GM21619 (cell line): ENCODE measurements around the gene RAX2.
"Not testable (repeated sequence)": the region's sequence is repeated elsewhere in the genome, so short reads cannot be mapped to it uniquely, and the experiment has no call there.

Experiments
- ATAC-seq: cut with Tn5 transposase; IDR thresholded peaks from one replicate; pipeline ENCODE4 v1.9.1; 2021; ENCODE audit not compliant: unreplicated experiment

Gene RAX2

DNA sequence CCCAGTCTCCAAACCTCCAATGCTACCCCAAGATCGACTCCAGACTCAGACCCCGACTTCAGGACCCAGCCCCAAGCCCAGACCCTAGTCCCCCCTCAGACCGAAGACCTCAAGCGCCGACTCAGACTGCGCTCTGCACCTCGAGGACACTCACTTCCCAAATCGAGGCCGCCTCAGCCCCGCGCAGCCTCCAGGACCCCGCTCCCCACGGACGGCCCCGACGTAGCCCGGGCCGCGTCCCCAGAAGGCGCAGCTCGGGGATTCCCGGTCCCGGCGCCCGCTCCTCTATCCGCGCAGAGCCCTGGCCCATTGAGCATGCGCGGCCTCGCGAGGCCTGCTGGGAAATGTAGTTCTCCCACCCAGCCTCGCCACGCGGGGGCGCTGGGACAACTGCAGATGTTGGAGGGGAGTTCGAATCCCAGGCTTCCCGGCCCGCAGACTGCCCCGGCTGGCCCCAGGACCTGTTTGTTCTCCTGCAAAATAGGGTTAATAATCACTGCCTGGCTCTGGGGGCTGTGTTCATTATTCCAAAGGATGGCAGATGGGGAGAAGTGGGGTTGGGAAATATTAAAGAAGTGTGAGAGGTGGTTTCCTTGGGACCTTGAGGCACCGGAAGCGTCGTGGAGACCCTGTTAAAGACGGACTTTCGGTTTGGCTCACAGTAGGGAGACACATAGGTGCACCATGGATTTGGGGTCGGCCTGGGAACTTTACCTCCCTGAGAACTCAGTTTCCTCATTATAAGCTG, 10.5 kb downstream of the RAX2 start, which contains the start of gene APBA3:
Gene APBA3, minus strand, starts transcription at position 311 of the 748 bp plus-strand sequence. CDS start 1,428 bp downstream, outside the sequence.
- ATAC-seq, result peak; percentile 38

DNA sequence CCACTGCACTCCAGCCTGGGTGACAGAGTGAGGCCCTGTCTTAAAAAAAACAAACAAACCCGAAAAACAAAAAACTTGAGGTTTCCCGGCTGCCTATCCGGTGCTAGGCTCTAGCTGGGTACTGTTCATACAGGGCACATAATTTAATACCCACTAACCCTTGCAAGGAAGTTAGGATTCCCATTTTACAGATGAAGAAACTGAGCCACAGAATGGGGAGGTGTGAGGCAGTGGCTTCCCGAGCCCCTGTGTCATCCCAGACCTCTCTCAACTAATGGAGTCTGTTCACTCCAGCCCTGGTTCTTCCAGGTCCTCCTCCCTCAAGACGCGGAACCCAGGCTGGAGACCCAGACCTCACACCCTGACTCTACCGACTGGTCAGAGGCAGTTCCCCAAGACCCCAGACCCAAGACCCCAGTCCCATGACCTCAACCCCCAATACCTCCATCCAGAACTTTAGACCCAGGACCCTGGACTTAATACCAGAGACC, 11.1 kb downstream of the RAX2 start:
- no peak for ATAC-seq

DNA sequence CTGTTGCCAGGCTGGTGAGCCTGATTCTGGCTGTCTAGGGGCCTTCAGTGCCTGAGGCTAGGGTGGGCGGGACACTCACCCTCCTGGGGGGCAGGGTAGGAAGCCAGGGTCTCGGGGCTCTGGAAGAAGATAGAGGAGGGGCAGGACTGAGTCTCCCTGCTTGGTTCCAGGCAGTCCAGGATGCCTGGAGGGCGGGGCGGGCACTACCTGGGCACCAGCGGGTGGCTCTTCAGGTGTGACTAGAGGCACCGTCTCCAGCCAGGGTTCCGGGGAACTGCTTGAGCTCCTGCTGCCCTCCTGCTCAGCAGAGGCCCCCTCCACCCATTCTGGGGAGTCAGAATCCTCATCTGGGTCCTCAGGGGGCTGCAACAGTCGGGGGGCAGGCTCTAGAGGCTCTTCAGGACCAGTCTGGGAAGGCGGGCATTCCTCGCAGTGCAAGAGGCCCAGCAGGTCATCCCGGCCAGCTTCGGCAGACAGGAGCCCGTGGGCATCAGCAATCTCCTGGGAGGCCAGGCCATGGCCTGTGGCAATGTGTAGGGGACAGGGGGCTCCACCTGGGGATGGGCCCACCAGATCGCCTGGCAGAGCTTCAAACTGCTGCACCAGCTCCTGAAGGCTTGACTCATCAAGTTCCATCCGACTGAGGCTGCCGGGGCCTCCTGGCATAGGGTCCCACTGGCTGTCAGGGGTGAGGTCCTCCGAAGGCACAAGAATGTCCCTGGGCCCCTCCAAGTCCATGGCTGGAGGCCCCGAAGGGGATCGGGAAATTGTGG, 12.4 kb downstream of the RAX2 start:
- ATAC-seq, result no peak

DNA sequence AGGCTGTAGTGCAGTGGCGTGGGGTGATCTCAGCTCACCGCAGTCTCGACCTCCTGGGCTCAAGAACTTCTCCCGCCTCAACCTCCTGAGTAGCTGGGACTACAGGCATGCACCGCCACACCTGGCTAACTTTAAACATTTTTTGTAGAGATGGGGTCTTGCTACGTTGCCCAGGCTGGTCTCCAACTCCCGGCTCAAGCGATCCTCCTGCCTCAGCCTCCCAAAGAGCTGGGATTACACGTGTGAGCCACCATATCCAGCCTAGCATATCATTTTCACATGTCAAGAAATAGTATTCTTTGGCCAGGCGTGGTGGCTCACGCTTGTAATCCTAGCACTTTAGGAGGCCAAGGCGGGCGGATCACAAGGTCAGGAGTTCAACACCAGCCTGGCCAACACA, 13.7 kb downstream of the RAX2 start:
- not testable (repeated sequence) for ATAC-seq

DNA sequence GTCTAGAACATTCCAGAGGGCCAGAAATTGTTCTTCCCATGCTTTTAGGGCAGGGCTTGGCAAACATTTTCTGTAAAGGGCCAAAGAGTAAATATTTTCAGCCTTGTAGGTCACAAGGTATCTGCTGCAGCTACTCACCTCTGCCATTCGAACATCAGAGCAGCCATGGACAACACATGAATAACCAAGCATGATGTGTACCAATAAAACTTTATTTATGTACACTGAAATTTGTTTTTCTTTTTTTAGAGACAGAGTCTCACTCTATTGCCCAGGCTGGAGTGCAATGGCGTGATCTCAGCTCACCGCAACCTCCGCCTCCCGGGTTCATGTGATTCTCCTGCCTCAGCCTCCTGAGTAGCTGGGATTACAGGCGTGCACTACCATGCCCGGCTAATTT, 14.3 kb downstream of the RAX2 start:
- ATAC-seq, result not testable (repeated sequence)

DNA sequence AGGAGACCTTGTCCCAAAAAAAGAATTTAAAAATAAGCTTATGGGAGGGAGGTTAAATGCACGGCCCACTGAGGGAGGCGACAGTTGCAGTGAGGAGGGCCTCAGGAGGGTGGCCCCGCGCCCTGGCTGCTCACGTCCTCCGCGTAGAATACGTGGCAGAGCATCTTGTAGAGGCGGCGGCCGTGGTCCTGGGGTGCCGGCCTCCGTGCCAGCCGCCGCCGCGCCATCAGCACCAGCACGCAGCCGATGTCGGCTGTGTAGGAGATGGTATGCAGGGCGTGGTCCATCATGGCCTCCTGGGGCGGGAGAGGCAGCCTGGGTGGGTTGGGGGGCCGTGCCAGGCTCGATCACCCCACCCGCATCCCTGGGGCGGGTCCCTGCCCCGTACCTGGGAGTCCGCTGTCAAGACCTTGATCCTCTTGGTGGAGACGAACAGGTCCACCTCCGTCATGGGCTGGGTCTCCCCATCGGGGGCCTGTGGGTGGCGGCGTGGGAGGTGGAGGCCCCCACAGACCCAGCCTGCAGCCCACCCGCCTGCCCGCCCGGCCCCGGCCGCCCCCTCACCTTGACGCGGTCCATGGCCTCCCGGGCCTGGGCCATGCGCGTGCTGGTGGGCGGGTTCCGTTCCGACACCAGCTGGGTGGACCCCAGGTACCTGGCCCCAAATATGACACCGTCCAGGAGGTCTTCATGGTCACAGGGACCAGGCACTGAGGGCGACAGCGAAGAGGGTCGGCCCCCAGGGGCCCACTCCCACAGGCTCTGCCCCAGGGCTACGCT, 18.2 kb downstream of the RAX2 start:
- no peak for ATAC-seq

DNA sequence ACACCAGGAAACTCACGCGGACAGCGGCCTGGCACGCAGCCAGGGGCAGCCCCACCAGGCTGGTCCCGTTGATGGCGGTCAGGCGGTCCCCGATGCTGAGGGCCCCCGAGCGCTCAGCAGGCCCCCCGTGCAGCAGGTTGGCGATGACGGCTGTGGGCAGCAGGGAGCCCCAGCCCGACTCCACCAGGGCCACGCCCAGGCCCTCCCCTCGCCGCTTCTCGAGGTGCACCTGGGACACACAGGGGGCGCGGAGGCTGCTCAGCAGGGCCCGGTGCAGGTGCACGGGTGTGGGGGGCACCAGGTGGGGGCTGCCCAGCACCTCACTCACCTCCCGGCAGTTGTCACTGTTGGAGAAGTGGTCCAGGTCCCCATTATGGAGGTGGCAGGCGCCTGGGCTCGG, 19.5 kb downstream of the RAX2 start:
- ATAC-seq, result no peak

DNA sequence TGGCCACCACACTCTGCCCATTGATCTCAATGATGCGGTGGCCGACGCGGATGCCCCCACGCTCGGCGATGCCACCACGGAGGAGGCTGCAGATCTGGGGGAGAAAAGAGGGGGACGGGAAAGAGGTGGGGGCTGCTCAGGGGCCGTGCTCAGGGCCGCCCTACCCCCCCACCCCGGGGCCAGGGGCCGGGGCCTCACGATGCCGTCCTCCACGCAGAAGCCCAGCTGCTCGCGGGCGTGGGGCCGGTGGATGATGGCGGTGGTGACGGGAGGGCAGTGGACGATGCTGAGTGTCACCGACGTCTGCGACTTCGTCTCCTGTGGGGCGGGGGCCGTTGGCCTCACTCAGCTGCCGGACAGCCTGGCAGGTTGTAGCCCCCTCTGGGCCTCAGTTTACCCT, 20.8 kb downstream of the RAX2 start:
- ATAC-seq, result no peak

DNA sequence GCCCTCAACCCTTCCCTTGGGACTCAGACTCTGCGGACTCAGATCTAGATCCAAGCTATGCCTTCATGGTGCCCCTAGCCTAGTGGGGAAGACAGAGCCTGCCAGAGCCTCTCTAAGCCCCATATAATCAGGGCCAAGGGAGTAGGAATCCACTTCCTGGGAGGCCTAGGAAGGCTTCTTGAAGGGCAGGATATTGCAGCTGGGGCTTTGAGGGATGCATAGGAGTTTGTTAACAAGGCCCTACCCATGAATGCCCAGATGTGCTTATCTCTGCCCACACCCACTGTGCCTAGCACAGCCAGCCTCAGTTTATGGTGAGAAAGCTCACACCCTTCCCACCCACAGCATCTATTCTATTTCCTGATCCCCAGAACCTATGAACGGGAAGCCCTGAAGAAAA, 21.8 kb downstream of the RAX2 start:
- ATAC-seq, result no peak

DNA sequence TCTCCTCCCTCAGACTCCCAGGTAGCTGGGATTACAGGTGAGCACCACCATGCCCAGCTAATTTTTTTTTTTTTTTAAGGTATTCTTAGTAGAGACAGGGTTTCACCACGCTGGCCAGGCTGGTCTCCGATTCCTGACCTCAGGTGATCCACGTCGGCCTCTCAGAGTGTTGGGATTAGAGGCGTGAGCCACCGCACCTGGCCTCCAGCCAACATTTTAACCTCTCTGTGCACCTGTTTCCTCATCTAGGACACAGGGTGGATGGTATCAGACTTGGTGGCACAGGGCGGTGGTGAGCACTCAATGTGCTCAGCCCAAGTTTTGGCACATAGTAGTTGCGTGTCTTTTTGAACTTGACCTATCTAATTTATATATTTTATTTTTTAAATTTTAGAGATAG, 23.1 kb downstream of the RAX2 start:
- ATAC-seq, result no peak

DNA sequence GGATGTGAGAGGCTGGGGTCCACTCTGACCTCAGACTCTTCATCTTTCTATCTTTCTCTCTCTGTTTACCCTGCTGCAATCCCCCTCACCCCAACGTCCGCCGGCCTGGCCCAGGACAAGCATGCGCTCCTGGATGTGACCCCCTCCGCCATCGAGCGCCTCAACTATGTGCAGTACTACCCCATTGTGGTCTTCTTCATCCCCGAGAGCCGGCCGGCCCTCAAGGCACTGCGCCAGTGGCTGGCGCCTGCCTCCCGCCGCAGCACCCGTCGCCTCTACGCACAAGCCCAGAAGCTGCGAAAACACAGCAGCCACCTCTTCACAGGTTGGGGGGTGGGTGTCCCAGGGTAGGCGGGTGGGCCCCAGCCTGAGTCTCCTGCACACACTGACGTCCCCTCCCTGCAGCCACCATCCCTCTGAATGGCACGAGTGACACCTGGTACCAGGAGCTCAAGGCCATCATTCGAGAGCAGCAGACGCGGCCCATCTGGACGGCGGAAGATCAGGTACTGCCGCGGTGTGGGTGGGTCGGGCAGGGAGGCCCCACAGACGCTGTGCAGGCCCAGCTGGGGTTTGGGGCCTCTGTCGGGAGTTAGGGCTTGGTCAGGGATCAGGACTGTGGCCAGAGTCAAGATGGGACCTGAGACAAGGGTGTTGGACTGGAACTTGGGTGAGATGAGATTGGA, 25.5 kb downstream of the RAX2 start:
- no peak for ATAC-seq

DNA sequence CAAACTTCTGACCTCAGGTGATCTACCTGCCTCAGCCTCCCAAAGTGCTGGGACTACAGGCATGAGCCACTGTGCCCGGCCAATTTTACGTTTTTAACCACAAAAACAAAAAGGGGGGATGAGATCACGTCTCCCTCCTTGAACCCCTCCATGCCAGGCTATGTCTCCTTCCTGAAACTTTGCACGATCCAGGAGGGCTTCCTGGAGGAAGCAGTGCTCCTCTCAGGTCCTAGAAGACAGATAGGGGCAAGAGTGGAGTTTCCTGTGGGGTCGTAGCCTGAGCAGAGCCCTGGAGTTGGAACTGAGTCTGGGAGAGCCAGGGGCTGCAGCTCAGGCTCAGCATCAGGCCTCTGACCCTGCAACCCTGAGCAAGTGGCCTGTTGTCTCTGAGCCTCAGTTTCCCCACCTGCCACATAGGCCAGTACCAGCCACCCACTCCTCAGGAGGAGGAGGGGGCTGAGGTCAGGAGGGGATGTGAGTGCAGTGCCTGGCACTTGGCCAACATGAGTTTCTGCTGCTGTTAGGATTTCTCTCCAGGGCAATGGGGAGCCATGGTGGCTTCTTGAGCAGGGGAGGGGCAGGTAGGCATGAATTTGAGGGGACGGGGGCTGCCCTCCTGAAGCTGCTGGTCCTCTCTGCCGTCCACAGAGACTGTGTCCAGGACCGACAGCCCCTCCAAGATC, 26.5 kb downstream of the RAX2 start:
- no peak for ATAC-seq

DNA sequence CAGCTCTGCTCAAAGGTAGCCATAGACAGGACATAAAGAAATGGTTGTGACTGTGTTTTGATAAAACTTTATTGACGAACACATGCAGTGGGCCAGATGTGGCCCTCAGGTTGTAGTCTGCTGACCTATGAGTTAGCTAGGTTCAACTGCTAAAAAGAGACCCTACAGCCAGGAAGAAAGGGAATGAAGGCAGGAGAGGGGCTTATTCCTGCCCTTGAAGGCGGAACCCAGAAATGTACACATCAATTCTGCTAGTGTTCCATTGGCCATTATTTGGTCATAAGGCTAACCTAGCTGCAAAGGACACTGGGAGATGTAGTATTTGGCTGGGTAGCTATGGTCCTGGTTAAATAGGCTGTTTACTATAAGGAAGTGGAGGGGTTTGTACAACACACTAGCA, 28.5 kb downstream of the RAX2 start:
- no peak for ATAC-seq

DNA sequence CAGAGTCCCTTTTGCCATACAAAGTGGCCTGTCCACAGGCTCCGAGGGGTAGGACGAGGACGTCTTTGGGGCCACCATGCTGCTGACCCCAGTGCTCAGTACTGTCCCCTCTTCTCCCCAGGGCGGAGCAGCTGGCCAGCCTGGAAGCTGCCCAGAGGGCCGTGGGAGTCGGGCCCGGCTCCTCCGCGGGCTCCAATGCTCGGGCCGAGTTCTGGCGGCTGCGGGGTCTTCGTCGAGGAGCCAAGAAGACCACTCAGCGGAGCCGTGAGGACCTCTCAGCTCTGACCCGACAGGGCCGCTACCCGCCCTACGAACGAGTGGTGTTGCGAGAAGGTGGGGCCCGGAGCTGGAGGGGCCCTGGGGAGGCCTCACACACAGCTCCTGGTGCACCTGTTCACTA, 31.6 kb downstream of the RAX2 start:
- no peak for ATAC-seq

DNA sequence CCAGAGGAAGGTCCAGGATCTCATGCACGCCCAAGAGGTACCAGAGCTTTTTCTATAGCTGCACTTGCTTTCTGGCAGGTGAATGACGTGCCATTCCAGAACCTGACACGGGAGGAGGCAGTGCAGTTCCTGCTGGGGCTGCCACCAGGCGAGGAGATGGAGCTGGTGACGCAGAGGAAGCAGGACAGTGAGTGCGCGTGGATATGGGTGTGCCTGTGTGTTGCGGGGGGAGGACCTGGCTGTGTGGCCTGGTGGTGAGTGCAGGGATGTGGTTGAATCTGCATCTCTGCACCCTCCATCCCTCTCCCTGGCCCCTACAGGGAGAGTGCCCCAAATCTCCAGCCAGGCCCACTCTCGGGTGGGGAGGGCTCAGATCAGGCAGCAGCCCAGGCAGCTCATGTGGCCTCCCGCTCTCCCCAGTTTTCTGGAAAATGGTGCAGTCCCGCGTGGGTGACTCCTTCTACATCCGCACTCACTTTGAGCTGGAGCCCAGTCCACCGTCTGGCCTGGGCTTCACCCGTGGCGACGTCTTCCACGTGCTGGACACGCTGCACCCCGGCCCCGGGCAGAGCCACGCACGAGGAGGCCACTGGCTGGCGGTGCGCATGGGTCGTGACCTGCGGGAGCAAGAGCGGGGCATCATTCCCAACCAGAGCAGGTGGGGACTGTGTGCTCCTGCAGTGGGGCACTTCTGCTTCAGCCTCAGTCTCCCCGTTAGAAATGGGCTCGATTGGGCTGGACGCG, 33.4 kb downstream of the RAX2 start:
- ATAC-seq, result no peak

DNA sequence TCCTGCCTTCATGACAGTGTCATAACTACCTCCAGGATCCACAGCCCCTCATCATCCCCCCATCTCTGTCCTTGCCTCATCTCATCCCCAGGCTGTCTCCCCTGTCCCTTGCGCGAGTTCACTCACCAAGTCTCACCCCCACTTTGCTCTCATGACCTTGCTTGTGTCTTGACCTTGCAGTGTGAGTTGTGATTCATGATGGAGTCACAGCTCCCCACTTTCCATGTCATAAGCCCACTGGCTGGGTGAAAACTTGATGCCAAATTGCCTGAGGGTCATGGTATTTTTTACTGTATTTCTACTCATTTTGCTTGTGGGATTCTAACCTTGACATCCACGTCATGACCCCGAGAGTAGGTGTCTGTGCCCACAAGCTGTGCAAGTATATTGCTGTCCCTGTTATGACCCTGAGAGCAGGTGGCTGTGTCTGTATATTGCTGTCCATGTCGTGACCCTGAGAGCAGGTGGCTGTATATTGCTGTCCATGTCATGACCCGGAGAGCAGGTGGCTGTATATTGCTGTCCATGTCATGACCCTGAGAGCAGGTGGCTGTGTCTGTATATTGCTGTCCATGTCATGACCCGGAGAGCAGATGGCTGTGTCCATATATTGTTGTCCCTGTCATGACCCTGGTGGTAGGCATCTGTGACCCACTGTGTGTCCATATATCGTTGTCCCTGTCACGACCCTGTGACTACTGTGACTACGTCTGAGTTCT, 34.4 kb downstream of the RAX2 start:
- ATAC-seq, result no peak

DNA sequence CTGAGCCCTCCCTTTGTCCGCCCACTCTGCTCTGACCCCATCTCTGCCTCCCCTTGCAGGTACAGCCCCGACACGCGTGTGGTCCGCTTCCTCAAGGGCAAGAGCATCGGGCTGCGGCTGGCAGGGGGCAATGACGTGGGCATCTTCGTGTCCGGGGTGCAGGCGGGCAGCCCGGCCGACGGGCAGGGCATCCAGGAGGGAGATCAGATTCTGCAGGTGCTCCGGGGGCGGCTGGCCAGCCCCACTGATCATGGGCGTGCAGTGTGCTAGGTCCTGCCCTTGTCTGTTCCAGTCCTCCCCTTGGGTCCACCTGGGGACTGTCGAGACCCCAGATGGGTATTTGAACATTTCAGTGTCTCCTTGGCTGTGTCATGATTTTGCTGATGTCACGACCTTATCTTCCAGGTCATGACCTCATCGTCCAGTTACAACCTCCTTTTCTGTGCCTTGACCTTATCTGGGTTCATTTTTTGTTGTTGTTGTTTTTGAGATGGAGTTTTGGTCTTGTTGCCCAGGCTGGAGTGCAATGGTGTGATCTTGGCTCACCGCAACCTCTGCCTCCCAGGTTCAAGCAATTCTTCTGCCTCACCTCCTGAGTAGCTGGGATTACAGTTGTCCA, 35.8 kb downstream of the RAX2 start:
- no peak for ATAC-seq

DNA sequence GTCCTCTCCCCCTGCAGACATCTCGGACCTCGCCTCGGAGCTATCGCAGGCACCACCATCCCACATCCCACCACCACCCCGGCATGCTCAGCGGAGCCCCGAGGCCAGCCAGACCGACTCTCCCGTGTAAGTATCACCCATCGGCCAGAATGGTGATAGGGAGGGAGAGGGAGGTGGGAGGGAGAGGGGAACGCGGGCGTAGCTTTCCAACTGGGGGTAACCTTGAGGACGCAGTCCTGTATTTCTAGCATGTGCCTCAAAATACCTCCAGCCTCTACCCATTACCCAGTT, 37.8 kb downstream of the RAX2 start:
- no peak for ATAC-seq
